H9 (cell line): ENCODE results near the gene MBNL1. TPM values are rescaled to one million over a fixed set of nuclear protein-coding genes. Genes with fewer than 3 reads are reported as not detected.

Experiments used
- DNase-seq: peaks from one replicate; pipeline ENCODE4 v3.0.0-alpha.2; 2017
- H2AFZ ChIP-seq: one replicate; pipeline ENCODE4 v1.6.1; 2013; ENCODE audit warnings: mild to moderate bottlenecking, low read length, control low read depth, moderate library complexity
- H2AK5ac ChIP-seq: 2 replicates; pipeline ENCODE4 v1.6.1; 2013; ENCODE audit warnings: low read length, control low read depth, mixed read lengths; ENCODE audit not compliant: insufficient read length
- H2BK120ac ChIP-seq: one replicate; pipeline ENCODE4 v1.6.1; 2013; ENCODE audit warnings: low read depth, mild to moderate bottlenecking, low read length, control low read depth, inconsistent platforms; ENCODE audit not compliant: poor library complexity, severe bottlenecking
- H2BK12ac ChIP-seq: 2 replicates; pipeline ENCODE4 v1.6.1; 2013; ENCODE audit warnings: low read length, control low read depth, mixed read lengths, low read depth; ENCODE audit not compliant: insufficient read length
- H2BK15ac ChIP-seq: 2 replicates; pipeline ENCODE4 v1.6.1; 2013; ENCODE audit warnings: low read depth, low read length, control low read depth
- H2BK20ac ChIP-seq: one replicate; pipeline ENCODE4 v1.6.1; 2013; ENCODE audit warnings: low read depth, mild to moderate bottlenecking, low read length, control low read depth, inconsistent platforms; ENCODE audit not compliant: poor library complexity, severe bottlenecking
- H2BK5ac ChIP-seq: 2 replicates; pipeline ENCODE4 v1.6.1; 2013; ENCODE audit warnings: low read length, control low read depth, mixed read lengths; ENCODE audit not compliant: insufficient read length
- H3K14ac ChIP-seq: 2 replicates; pipeline ENCODE4 v1.6.1; 2013; ENCODE audit warnings: low read length, control low read depth; ENCODE audit not compliant: insufficient read depth
- H3K18ac ChIP-seq: 2 replicates; pipeline ENCODE4 v1.6.1; 2013; ENCODE audit warnings: low read depth, mild to moderate bottlenecking, mixed read lengths, low read length, control low read depth; ENCODE audit not compliant: insufficient read length
- H3K23ac ChIP-seq: 2 replicates; pipeline ENCODE4 v1.6.1; 2013; ENCODE audit warnings: low read length, control low read depth, mixed read lengths, low read depth; ENCODE audit not compliant: insufficient read length
- H3K23me2 ChIP-seq: 2 replicates; pipeline ENCODE4 v1.6.1; 2013; ENCODE audit warnings: low read depth, mild to moderate bottlenecking, mixed read lengths, low read length, control low read depth; ENCODE audit not compliant: insufficient read length, poor library complexity, severe bottlenecking
- H3K27ac ChIP-seq: 2 replicates; pipeline ENCODE4 v1.5.1; 2013; ENCODE audit warnings: low read length, control low read depth, mixed read lengths, low read depth; ENCODE audit not compliant: insufficient read length
- H3K27me3 ChIP-seq: 2 replicates; pipeline ENCODE4 v1.6.1; 2013; ENCODE audit warnings: low read length, control low read depth, inconsistent platforms; ENCODE audit not compliant: insufficient read depth
- H3K4ac ChIP-seq: 2 replicates; pipeline ENCODE4 v1.6.1; 2013; ENCODE audit warnings: low read depth, mild to moderate bottlenecking, control low read depth, inconsistent platforms, low read length, moderate library complexity
- H3K4me1 ChIP-seq: 2 replicates; pipeline ENCODE4 v1.6.1; 2013; ENCODE audit warnings: low read length, control low read depth, inconsistent platforms; ENCODE audit not compliant: insufficient read depth
- H3K4me2 ChIP-seq: 2 replicates; pipeline ENCODE4 v1.6.1; 2013; ENCODE audit warnings: low read length, control low read depth, mixed read lengths; ENCODE audit not compliant: insufficient read length, insufficient read depth
- H3K56ac ChIP-seq: 2 replicates; pipeline ENCODE4 v1.6.1; 2013; ENCODE audit warnings: low read depth, mild to moderate bottlenecking, mixed read lengths, low read length, control low read depth; ENCODE audit not compliant: insufficient read length
- H3K79me1 ChIP-seq: 2 replicates; pipeline ENCODE4 v1.6.1; 2013; ENCODE audit warnings: low read depth, mild to moderate bottlenecking, moderate library complexity, low read length, control low read depth, inconsistent platforms; ENCODE audit not compliant: insufficient read depth, poor library complexity, severe bottlenecking
- H3K79me2 ChIP-seq: 2 replicates; pipeline ENCODE4 v1.6.1; 2013; ENCODE audit warnings: low read length, control low read depth, inconsistent platforms; ENCODE audit not compliant: insufficient read depth
- H3K9ac ChIP-seq: 2 replicates; pipeline ENCODE4 v1.6.1; 2013; ENCODE audit warnings: low read length, control low read depth, mixed read lengths; ENCODE audit not compliant: insufficient read length; ENCODE audit errors: extremely low read depth
- H3K9me3 ChIP-seq: one replicate; pipeline ENCODE4 v1.6.1; 2013; ENCODE audit warnings: low read depth, low read length, inconsistent platforms; ENCODE audit not compliant: control insufficient read depth
- H3T11ph ChIP-seq: one replicate; pipeline ENCODE4 v1.6.1; 2013; ENCODE audit warnings: mild to moderate bottlenecking, low read length, control low read depth, inconsistent platforms
- H4K20me1 ChIP-seq: one replicate; pipeline ENCODE4 v1.6.1; 2013; ENCODE audit not compliant: control insufficient read depth, insufficient read length, insufficient read depth
- H4K5ac ChIP-seq: 2 replicates; pipeline ENCODE4 v1.6.1; 2013; ENCODE audit warnings: low read depth, mild to moderate bottlenecking, mixed read lengths, low read length, control low read depth; ENCODE audit not compliant: insufficient read length
- H4K8ac ChIP-seq: replicated peaks from 2 replicates; pipeline ENCODE4 v1.6.1; 2013; ENCODE audit warnings: low read length, control low read depth, mixed read lengths, low read depth; ENCODE audit not compliant: insufficient read length
- H4K91ac ChIP-seq: 2 replicates; pipeline ENCODE4 v1.6.1; 2013; ENCODE audit warnings: low read depth, mild to moderate bottlenecking, moderate library complexity, mixed read lengths, low read length, control low read depth; ENCODE audit not compliant: insufficient read length
- H3K27ac Mint-ChIP-seq, 3 experiments: 2 replicates in 2 of 3; 3 replicates in 1 of 3; pipeline ENCODE4 v1.8.0; 2020 to 2021; ENCODE audit warnings: mixed read lengths in 3 of 3, mild to moderate bottlenecking in 1 of 3, moderate library complexity in 1 of 3
- H3K27me3 Mint-ChIP-seq: 2 replicates; pipeline ENCODE4 v1.8.0; 2021; ENCODE audit warnings: low read depth, mild to moderate bottlenecking, moderate library complexity, mixed read lengths
- H3K36me3 Mint-ChIP-seq, 3 experiments: 2 replicates in 2 of 3; 3 replicates in 1 of 3; pipeline ENCODE4 v1.8.0; 2020 to 2021; ENCODE audit warnings: low read depth in 3 of 3, mixed read lengths in 3 of 3; ENCODE audit not compliant: insufficient read depth in 1 of 3
- H3K4me1 Mint-ChIP-seq, 2 experiments: 2 replicates each; pipeline ENCODE4 v1.8.0; 2020; ENCODE audit warnings: mixed read lengths in 2 of 2
- H3K4me3 Mint-ChIP-seq, 2 experiments: 2 replicates in 1 of 2; 3 replicates in 1 of 2; pipeline ENCODE4 v1.8.0; 2020 to 2021; ENCODE audit warnings: mild to moderate bottlenecking in 2 of 2, mixed read lengths in 2 of 2, moderate library complexity in 1 of 2
- H3K9me3 Mint-ChIP-seq, 2 experiments: 2 replicates in 1 of 2; 3 replicates in 1 of 2; pipeline ENCODE4 v1.8.0; 2020; ENCODE audit warnings: mild to moderate bottlenecking in 2 of 2, mixed read lengths in 2 of 2, moderate library complexity in 1 of 2
- WGBS: extraction: QIAGEN DNeasy Blood & Tissue Kit; methylation state at CpG from one replicate; pipeline ENCODE4 v1.1.7; 2013; ENCODE audit warnings: missing lambda C conversion rate, low lambda C conversion rate, mixed read lengths; ENCODE audit not compliant: insufficient read length; ENCODE audit errors: extremely low coverage; 5-methylcytosine and 5-hydroxymethylcytosine counted together
- total RNA-seq: library from RNA; stranded (reverse); gene quantifications from 2 replicates; pipeline ENCODE4 v1.2.1, GENCODE V29; 2021
- TF ChIP-seq, protein P1 (sequence below): fragments of 200-600 bp; sonication (generic); conservative IDR thresholded peaks from 3 replicates; pipeline ENCODE4 v1.8.0; 2021; ENCODE audit warnings: antibody characterized with exemption, mild to moderate bottlenecking

The MBNL1 gene
- total RNA-seq, 1 experiment from 2014 or later, result 14.9 TPM

DNA sequence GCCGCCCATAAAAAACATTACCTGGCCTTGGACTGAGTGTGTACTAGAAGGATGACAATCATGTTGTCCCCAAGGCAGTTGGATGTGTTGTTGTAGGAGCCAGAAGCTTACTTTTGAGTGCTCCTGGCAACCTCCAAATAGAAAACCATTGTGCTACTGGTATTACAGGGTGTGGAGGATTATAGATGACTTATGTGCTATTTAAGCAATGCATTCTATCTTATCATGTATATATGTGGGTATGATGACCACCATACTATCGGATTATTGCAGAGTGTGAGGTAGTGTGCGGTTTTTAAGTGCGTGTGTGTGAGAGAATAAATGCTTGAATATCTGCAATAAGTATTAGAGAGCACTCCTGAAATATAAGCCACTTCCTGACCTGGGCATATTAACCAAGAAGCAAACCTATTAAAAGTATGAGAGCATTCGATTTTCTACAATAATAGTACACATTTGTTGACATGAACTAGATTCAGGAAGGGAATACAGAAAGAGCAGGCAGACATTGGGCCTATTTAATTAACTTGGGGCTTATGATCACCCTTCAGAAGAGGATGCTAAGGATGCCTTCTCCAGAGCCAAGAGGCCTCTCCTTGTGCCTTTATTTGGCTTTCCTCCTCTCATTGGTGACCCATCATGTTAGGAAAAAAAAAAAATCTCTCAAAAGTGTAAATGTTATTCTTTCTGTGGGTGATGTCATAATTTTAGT is 11.7 kb upstream of the MBNL1 start:
- DNase-seq, result no peak
- no peak overlapping the region for H2BK12ac ChIP-seq
- no peak overlapping the region for H2BK20ac ChIP-seq
- no peak overlapping the region for H2BK15ac ChIP-seq
- H3K4me2 ChIP-seq, result no peak overlapping the region
- H4K8ac ChIP-seq, result no peak overlapping the region
- peaks cover 9 to 10% of the 10 kb centered on the region in 2 experiments for H3K4me1 Mint-ChIP-seq
- H3K36me3 Mint-ChIP-seq, result no peaks in the 10 kb centered on the region
- H3K14ac ChIP-seq, result no peak overlapping the region
- H3K27me3 Mint-ChIP-seq, result no peaks in the 10 kb centered on the region
- TF ChIP-seq, protein P1, sequence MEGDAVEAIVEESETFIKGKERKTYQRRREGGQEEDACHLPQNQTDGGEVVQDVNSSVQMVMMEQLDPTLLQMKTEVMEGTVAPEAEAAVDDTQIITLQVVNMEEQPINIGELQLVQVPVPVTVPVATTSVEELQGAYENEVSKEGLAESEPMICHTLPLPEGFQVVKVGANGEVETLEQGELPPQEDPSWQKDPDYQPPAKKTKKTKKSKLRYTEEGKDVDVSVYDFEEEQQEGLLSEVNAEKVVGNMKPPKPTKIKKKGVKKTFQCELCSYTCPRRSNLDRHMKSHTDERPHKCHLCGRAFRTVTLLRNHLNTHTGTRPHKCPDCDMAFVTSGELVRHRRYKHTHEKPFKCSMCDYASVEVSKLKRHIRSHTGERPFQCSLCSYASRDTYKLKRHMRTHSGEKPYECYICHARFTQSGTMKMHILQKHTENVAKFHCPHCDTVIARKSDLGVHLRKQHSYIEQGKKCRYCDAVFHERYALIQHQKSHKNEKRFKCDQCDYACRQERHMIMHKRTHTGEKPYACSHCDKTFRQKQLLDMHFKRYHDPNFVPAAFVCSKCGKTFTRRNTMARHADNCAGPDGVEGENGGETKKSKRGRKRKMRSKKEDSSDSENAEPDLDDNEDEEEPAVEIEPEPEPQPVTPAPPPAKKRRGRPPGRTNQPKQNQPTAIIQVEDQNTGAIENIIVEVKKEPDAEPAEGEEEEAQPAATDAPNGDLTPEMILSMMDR, result no peak
- no peaks in the 10 kb centered on the region for H3K27me3 ChIP-seq
- no peaks in the 10 kb centered on the region for H3K9me3 Mint-ChIP-seq
- H4K5ac ChIP-seq, result no peak overlapping the region
- H2AFZ ChIP-seq, result no peak overlapping the region
- no peak overlapping the region for H3T11ph ChIP-seq
- H3K4me3 Mint-ChIP-seq, result no peak overlapping the region
- no peak overlapping the region for H2BK120ac ChIP-seq
- H3K4ac ChIP-seq, result no peak overlapping the region
- no peaks in the 10 kb centered on the region for H3K9me3 ChIP-seq
- no peaks in the 10 kb centered on the region for H4K20me1 ChIP-seq
- no peak overlapping the region for H3K27ac Mint-ChIP-seq
- no peaks in the 10 kb centered on the region for H3K79me1 ChIP-seq
- no peaks in the 10 kb centered on the region for H3K79me2 ChIP-seq
- H3K18ac ChIP-seq, result no peak overlapping the region
- H3K23me2 ChIP-seq, result no peaks in the 10 kb centered on the region
- no peak overlapping the region for H3K56ac ChIP-seq
- H2BK5ac ChIP-seq, result no peak overlapping the region
- H3K23ac ChIP-seq, result no peak overlapping the region
- no peak overlapping the region for H3K27ac ChIP-seq
- WGBS, result 100% methylated on average over 2 of the region's 5 CpGs
- H2AK5ac ChIP-seq, result no peak overlapping the region
- no peak overlapping the region for H3K9ac ChIP-seq
- H3K4me1 ChIP-seq, result no peaks in the 10 kb centered on the region; the same call in 1 of the 2 replicates
- H4K91ac ChIP-seq, result no peak overlapping the region
